Mucosa of descending colon (tissue), 3 donors: ENCODE data around the gene TMC5. TPM values are rescaled to one million over a fixed set of nuclear protein-coding genes. Genes with fewer than 3 reads are reported as not detected.

ENCODE experiments used
- ATAC-seq: fragments of 200-7000 bp; cut with Tn5 transposase; one replicate; pipeline ENCODE4 v1.9.1; 2020; ENCODE audit warnings: mild to moderate bottlenecking, moderate library complexity
- DNase-seq, 3 donors: peaks; one replicate each; pipeline ENCODE4 v3.0.0-alpha.2; 2020
- H3K36me3 ChIP-seq: fragments of 200-600 bp; one replicate; pipeline ENCODE4 v1.8.0; 2021; ENCODE audit warnings: low read depth, mild to moderate bottlenecking
- H3K4me1 ChIP-seq: fragments of 200-600 bp; one replicate; pipeline ENCODE4 v1.8.0; 2021; ENCODE audit warnings: low read depth, mild to moderate bottlenecking
- H3K4me3 ChIP-seq: fragments of 200-600 bp; one replicate; pipeline ENCODE4 v1.8.0; 2021; ENCODE audit warnings: mild to moderate bottlenecking
- H3K9me3 ChIP-seq: fragments of 200-600 bp; one replicate; pipeline ENCODE4 v1.8.0; 2021; ENCODE audit warnings: mild to moderate bottlenecking
- intact Hi-C, 2 donors: fragments of 100-400 bp; cut with DNase I in 1 of 2; cut with micrococcal nuclease in 1 of 2; formaldehyde crosslinking; loops; one replicate each; pipeline versions ENCODE4 v1.11.0 to v1.11.1; 2022; cut with DNase I, micrococcal nuclease
- total RNA-seq, 3 donors: library from RNA; stranded (reverse); fragmentation: NEBNext Ultra II Directional in 2 of 3; extraction: Animal tissue kit (Norgen Biotek cat#: 25700) in 2 of 3; gene quantifications; one replicate each; pipeline versions ENCODE4 v1.2.1 to v1.2.4, GENCODE V29; 2021 to 2023
- TF ChIP-seq, protein P1 (sequence below): fragments of 200-600 bp; IDR thresholded peaks from one replicate; pipeline ENCODE4 v1.8.0; 2022; ENCODE audit warnings: antibody characterized with exemption, mild to moderate bottlenecking
- donor health status: DM: no; HTN: no; CAD: no; lungs with moderate emphysema.
- donor health status: DM: no; HTN: no; CAD: no.
- donor health status: DM: no; HTN: yes; CAD: no.

TMC5 gene
- total RNA-seq, 3 donors from 2014 or later: 73.4 to 147 (median 122) TPM

DNA sequence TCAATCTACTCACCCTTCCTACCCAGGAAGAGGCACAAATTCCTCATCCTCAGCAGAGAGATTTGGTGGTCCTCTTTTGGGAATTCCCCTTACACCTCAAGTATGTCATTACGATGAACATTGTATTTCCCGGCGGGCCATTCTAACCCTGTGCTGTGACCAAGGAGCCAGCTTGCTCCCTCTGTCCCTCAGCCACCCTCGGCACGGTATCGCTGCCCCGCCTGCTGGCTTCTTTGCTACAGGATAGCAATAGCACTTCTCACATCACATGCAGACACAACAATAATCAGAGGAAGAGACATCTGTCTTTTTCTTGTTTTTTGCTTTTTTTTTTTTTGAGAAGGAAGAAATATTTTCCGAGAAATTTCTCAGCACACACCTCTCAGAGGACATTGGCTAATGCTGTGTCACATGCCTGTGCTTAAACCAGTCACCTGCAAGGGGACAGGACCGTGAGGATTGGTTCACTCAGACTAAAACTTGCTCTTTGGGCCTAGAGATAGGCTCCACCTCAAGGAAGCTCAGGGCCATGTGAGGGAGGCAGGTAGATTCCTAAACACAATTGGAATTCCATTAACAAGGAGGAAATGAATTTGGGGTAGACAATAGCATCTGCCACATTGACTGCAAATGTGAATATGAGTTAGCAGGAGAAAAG lies 41.2 kb downstream of the TMC5 start:
- no peak for DNase-seq
- TF ChIP-seq, protein P1, sequence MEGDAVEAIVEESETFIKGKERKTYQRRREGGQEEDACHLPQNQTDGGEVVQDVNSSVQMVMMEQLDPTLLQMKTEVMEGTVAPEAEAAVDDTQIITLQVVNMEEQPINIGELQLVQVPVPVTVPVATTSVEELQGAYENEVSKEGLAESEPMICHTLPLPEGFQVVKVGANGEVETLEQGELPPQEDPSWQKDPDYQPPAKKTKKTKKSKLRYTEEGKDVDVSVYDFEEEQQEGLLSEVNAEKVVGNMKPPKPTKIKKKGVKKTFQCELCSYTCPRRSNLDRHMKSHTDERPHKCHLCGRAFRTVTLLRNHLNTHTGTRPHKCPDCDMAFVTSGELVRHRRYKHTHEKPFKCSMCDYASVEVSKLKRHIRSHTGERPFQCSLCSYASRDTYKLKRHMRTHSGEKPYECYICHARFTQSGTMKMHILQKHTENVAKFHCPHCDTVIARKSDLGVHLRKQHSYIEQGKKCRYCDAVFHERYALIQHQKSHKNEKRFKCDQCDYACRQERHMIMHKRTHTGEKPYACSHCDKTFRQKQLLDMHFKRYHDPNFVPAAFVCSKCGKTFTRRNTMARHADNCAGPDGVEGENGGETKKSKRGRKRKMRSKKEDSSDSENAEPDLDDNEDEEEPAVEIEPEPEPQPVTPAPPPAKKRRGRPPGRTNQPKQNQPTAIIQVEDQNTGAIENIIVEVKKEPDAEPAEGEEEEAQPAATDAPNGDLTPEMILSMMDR: no peak

DNA sequence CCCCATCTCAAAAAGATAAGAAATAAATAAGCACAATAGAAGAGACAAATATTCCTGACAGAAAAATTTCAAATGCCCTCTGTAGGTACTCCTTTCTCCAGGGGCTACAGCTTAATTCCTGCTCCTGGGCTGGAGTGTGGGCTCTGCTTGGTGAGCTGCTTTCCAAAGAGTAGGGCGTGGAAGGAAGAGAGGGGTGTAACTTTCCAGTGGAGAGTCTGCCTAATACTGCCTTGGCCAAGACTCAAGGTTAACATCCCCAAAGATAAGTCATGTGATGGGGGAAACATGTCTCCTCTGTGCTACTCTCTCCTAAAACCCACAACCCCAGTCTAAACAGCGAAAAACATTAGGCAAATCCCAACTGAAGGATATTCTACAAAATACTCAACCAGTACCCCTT lies 42.7 kb downstream of the TMC5 start:
- no peaks in the 10 kb centered on the region for H3K36me3 ChIP-seq
- DNase-seq (no peak), ATAC-seq (no peak)
- TF ChIP-seq, protein P1: no peak
- intact Hi-C loops: no loop called here
- H3K4me3 ChIP-seq: no peak overlapping the region
- H3K4me1 ChIP-seq: peaks cover 6% of the 10 kb centered on the region
- H3K9me3 ChIP-seq: no peaks in the 10 kb centered on the region

More for the DNA sequence above, 41.2 kb downstream of the TMC5 start:
- intact Hi-C loops: no loop called here
- no peak overlapping the region for H3K4me3 ChIP-seq
- ATAC-seq: no peak
- H3K9me3 ChIP-seq: no peaks in the 10 kb centered on the region
- no peaks in the 10 kb centered on the region for H3K36me3 ChIP-seq
- peaks cover 3% of the 10 kb centered on the region for H3K4me1 ChIP-seq

DNA sequence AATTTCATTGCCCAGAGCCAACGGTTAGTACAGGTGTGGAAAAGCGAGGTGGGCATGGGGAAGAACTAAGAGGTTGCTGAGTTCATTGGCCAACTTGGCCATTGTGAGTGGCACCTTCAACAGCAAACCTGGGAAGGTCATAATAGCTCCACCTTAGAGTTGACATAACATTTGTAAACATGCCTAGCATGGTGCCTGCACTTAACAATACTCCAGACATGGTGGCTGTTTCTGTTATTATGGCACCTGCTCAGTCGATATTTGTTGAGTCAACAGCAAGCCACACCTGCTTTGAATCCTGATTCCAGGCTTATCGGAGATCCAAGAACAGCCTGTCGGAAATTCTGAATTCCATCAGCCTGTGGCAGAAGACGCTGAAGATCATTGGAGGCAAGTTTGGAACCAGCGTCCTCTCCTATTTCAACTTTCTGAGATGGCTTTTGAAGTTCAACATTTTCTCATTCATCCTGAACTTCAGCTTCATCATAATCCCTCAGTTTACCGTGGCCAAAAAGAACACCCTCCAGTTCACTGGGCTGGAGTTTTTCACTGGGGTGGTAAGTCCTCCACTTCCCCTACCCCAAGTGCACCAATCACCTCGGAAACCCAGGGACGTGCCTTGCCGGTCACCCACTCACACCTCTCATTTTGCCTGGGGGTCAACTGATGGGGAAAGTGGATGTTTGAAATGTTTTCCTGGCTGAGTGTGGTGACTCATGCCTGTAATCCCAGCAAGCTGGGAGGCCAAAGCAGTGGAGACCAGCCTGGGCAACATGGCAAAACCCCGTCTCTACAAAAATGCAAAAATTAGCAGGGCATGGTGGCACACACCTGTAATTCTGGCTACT lies 46.0 kb downstream of the TMC5 start:
- H3K4me1 ChIP-seq: peaks cover 6% of the 10 kb centered on the region
- H3K36me3 ChIP-seq: peaks cover 5% of the 10 kb centered on the region
- H3K9me3 ChIP-seq: no peaks in the 10 kb centered on the region
- TF ChIP-seq, protein P1: no peak
- intact Hi-C loops: no loop called here
- ATAC-seq: peak; percentile 90
- H3K4me3 ChIP-seq: no peak overlapping the region
- DNase-seq: peak in 1 of 3 donors; percentile 45

DNA sequence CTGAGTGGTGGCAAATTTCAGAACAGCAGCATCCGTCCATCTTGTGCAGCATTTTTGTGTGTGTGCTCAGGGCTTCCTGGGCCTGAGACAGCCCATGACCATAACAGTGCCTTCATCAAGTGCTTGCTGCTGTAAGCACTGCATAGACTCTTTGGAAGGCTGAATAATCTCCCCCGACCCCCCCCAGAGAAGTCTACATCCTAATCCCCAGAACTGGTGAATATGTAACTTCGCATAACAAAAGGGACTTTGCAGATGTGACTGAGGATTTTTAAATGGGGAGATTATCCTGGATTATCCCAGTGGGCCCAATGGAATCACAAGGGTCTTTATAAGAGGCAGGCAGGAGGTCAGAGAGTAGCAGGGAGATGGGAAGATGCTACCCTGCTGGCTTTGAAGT lies 50.6 kb downstream of the TMC5 start:
- ATAC-seq (no peak), DNase-seq (no peak)
- H3K36me3 ChIP-seq: peaks cover 5% of the 10 kb centered on the region
- TF ChIP-seq, protein P1: no peak
- intact Hi-C loops: no loop called here
- H3K4me3 ChIP-seq: no peak overlapping the region
- no peaks in the 10 kb centered on the region for H3K9me3 ChIP-seq
- H3K4me1 ChIP-seq: peaks cover 3% of the 10 kb centered on the region

DNA sequence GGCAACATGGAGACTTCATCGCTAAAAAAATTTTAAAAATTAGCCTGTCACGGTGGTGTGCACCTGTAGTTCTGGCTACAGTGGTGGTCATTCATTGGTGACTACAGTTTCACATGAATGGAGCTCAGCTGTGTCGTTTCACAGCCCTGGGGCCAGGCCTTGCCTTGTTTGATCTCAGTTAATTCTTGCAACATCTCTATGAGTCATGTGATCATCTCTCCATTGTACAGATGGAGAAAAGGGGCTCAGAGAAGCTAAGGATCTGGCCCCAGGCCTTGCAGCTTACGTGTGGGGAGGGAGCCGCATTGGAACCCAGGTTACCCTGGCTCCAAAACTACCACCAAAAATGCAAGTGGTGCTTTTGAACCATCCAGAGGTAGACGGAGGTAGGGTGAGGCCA lies 54.8 kb downstream of the TMC5 start:
- TF ChIP-seq, protein P1: no peak
- DNase-seq (no peak), ATAC-seq (no peak)
- Histone ChIP-seq H3K4me1 (no peaks in the 10 kb centered on the region), H3K4me3 (no peak overlapping the region), H3K9me3 (no peaks in the 10 kb centered on the region), H3K36me3 (no peaks in the 10 kb centered on the region)
- intact Hi-C loops: no loop called here
